Measurements from ENCODE around the gene HBM.

DNA sequence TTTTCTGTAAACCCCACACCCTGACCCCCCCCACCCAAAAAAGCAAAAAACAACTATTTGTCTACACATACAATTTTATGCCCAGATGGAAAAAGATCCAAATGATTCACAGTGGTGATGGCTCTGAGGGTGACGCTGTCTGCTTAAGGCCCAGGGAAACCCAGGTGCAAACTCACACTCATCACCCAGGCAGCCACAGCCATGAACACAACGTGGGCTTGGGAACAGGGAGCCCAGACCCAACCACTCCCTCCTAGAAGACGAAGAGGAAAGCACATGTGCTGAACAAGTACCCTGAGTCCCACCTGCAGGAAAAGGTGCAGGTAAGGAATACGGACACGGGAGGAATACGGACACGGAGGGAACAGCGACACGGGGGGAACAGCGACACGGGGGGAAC, 19.9 kb downstream of the HBM start:
- TF ChIP-seq CTCF (IDR thresholded peaks at IDR 0.05; ENCODE audit: low read depth, low read length) (no peak), EZH2phosphoT487 (IDR thresholded peaks at IDR 0.05; ENCODE audit: low read depth) (no peak)

Measured in OCI-LY3 (cell line).